ENCODE data around the gene CFC1. TPM values are rescaled to one million over a fixed set of nuclear protein-coding genes. Genes with fewer than 3 reads are reported as not detected.
"Not testable (repeated sequence)": the region's sequence is repeated elsewhere in the genome, so short reads cannot be mapped to it uniquely, and the experiment has no call there.

CFC1 gene
- total RNA-seq: not detected in 3 replicates
- long read RNA-seq: 0 reads

- not testable (repeated sequence) for H3K4me1 Mint-ChIP-seq (ENCODE audit: low read depth); H3K27ac Mint-ChIP-seq (ENCODE audit: unreplicated experiment); H3K4me3 Mint-ChIP-seq (ENCODE audit: unreplicated experiment); H3K36me3 Mint-ChIP-seq (ENCODE audit: low read depth); H3K9me3 Mint-ChIP-seq (ENCODE audit: low read depth); H3K27me3 Mint-ChIP-seq (ENCODE audit: low read depth); DNase-seq (ENCODE audit: low spot score)
Observed at GRCh38 chr2:130599393-130599792, at the start of gene CFC1. Gene CFC1 (minus strand): TSS chr2:130599575. CDS start chr2:130599287, 288 bp downstream.

- not testable (repeated sequence) for H3K4me1 Mint-ChIP-seq (ENCODE audit: low read depth); H3K4me3 Mint-ChIP-seq (ENCODE audit: unreplicated experiment); H3K9me3 Mint-ChIP-seq (ENCODE audit: low read depth); H3K27me3 Mint-ChIP-seq (ENCODE audit: low read depth); DNase-seq (ENCODE audit: low spot score); H3K36me3 Mint-ChIP-seq (ENCODE audit: low read depth); H3K27ac Mint-ChIP-seq (ENCODE audit: unreplicated experiment)
Observed at GRCh38 chr2:130641688-130642087, 42.3 kb upstream of the CFC1 start.

- H3K9me3 Mint-ChIP-seq (ENCODE audit: low read depth); H3K27ac Mint-ChIP-seq (ENCODE audit: unreplicated experiment); H3K4me3 Mint-ChIP-seq (ENCODE audit: unreplicated experiment); H3K4me1 Mint-ChIP-seq (ENCODE audit: low read depth); H3K27me3 Mint-ChIP-seq (ENCODE audit: low read depth); H3K36me3 Mint-ChIP-seq (ENCODE audit: low read depth); DNase-seq (ENCODE audit: low spot score): not testable (repeated sequence)
Observed at GRCh38 chr2:130638973-130639372, 39.6 kb upstream of the CFC1 start.

- not testable (repeated sequence) for H3K4me1 Mint-ChIP-seq (ENCODE audit: low read depth); H3K27ac Mint-ChIP-seq (ENCODE audit: unreplicated experiment); DNase-seq (ENCODE audit: low spot score); H3K27me3 Mint-ChIP-seq (ENCODE audit: low read depth); H3K4me3 Mint-ChIP-seq (ENCODE audit: unreplicated experiment); H3K36me3 Mint-ChIP-seq (ENCODE audit: low read depth); H3K9me3 Mint-ChIP-seq (ENCODE audit: low read depth)
Observed at GRCh38 chr2:130628784-130629475, 29.6 kb upstream of the CFC1 start.

GRCh38 chr2:130611140-130611539, 11.8 kb upstream of the CFC1 start, which contains the start of gene POTEJ:
Gene POTEJ (plus strand): TSS chr2:130611440. CDS start chr2:130611533, 93 bp downstream.
- not testable (repeated sequence) for H3K9me3 Mint-ChIP-seq (ENCODE audit: low read depth); H3K4me1 Mint-ChIP-seq (ENCODE audit: low read depth); H3K36me3 Mint-ChIP-seq (ENCODE audit: low read depth); H3K4me3 Mint-ChIP-seq (ENCODE audit: unreplicated experiment); H3K27me3 Mint-ChIP-seq (ENCODE audit: low read depth); H3K27ac Mint-ChIP-seq (ENCODE audit: unreplicated experiment); DNase-seq (ENCODE audit: low spot score)

GRCh38 chr2:130610486-130610885, 11.1 kb upstream of the CFC1 start:
- DNase-seq (ENCODE audit: low spot score); H3K4me1 Mint-ChIP-seq (ENCODE audit: low read depth); H3K4me3 Mint-ChIP-seq (ENCODE audit: unreplicated experiment); H3K27me3 Mint-ChIP-seq (ENCODE audit: low read depth); H3K9me3 Mint-ChIP-seq (ENCODE audit: low read depth); H3K27ac Mint-ChIP-seq (ENCODE audit: unreplicated experiment); H3K36me3 Mint-ChIP-seq (ENCODE audit: low read depth): not testable (repeated sequence)

GRCh38 chr2:130609002-130609920, 9.9 kb upstream of the CFC1 start:
- not testable (repeated sequence) for H3K4me1 Mint-ChIP-seq (ENCODE audit: low read depth); H3K27ac Mint-ChIP-seq (ENCODE audit: unreplicated experiment); H3K4me3 Mint-ChIP-seq (ENCODE audit: unreplicated experiment); H3K9me3 Mint-ChIP-seq (ENCODE audit: low read depth); DNase-seq (ENCODE audit: low spot score); H3K27me3 Mint-ChIP-seq (ENCODE audit: low read depth); H3K36me3 Mint-ChIP-seq (ENCODE audit: low read depth)

- not testable (repeated sequence) for H3K4me3 Mint-ChIP-seq (ENCODE audit: unreplicated experiment)
Observed at GRCh38 chr2:130608276-130609001, 9.1 kb upstream of the CFC1 start.

GRCh38 chr2:130601648-130602302, 2.4 kb upstream of the CFC1 start:
- not testable (repeated sequence) for H3K4me3 Mint-ChIP-seq (ENCODE audit: unreplicated experiment); H3K27me3 Mint-ChIP-seq (ENCODE audit: low read depth); H3K36me3 Mint-ChIP-seq (ENCODE audit: low read depth); DNase-seq (ENCODE audit: low spot score); H3K27ac Mint-ChIP-seq (ENCODE audit: unreplicated experiment); H3K9me3 Mint-ChIP-seq (ENCODE audit: low read depth); H3K4me1 Mint-ChIP-seq (ENCODE audit: low read depth)

More at GRCh38 chr2:130608276-130609001, 9.1 kb upstream of the CFC1 start:
- DNase-seq (ENCODE audit: low spot score); H3K9me3 Mint-ChIP-seq (ENCODE audit: low read depth); H3K27me3 Mint-ChIP-seq (ENCODE audit: low read depth); H3K36me3 Mint-ChIP-seq (ENCODE audit: low read depth); H3K4me1 Mint-ChIP-seq (ENCODE audit: low read depth); H3K27ac Mint-ChIP-seq (ENCODE audit: unreplicated experiment): not testable (repeated sequence)

- not testable (repeated sequence) for H3K4me3 Mint-ChIP-seq (ENCODE audit: unreplicated experiment); H3K9me3 Mint-ChIP-seq (ENCODE audit: low read depth); H3K27me3 Mint-ChIP-seq (ENCODE audit: low read depth); H3K4me1 Mint-ChIP-seq (ENCODE audit: low read depth); H3K36me3 Mint-ChIP-seq (ENCODE audit: low read depth); DNase-seq (ENCODE audit: low spot score); H3K27ac Mint-ChIP-seq (ENCODE audit: unreplicated experiment)
Observed at GRCh38 chr2:130599926-130600325, 551 bp upstream of the CFC1 start.

- not testable (repeated sequence) for H3K36me3 Mint-ChIP-seq (ENCODE audit: low read depth); H3K4me1 Mint-ChIP-seq (ENCODE audit: low read depth); H3K27me3 Mint-ChIP-seq (ENCODE audit: low read depth); H3K4me3 Mint-ChIP-seq (ENCODE audit: unreplicated experiment); DNase-seq (ENCODE audit: low spot score); H3K9me3 Mint-ChIP-seq (ENCODE audit: low read depth); H3K27ac Mint-ChIP-seq (ENCODE audit: unreplicated experiment)
Observed at GRCh38 chr2:130598463-130598862, 912 bp downstream of the CFC1 start.

- DNase-seq (ENCODE audit: low spot score); H3K4me3 Mint-ChIP-seq (ENCODE audit: unreplicated experiment); H3K27ac Mint-ChIP-seq (ENCODE audit: unreplicated experiment); H3K4me1 Mint-ChIP-seq (ENCODE audit: low read depth); H3K9me3 Mint-ChIP-seq (ENCODE audit: low read depth); H3K36me3 Mint-ChIP-seq (ENCODE audit: low read depth); H3K27me3 Mint-ChIP-seq (ENCODE audit: low read depth): not testable (repeated sequence)
Observed at GRCh38 chr2:130597994-130598393, 1.4 kb downstream of the CFC1 start.

All from chondrocyte (in vitro differentiated cells).